ENCODE measurements around the gene TTLL5. TPM values are rescaled to one million over a fixed set of nuclear protein-coding genes. Genes with fewer than 3 reads are reported as not detected.
"Not testable (repeated sequence)": the region's sequence is repeated elsewhere in the genome, so short reads cannot be mapped to it uniquely, and the experiment has no call there.

TTLL5 gene
- total RNA-seq, 1 experiment from 2014 or later, result 16.1 TPM

DNA sequence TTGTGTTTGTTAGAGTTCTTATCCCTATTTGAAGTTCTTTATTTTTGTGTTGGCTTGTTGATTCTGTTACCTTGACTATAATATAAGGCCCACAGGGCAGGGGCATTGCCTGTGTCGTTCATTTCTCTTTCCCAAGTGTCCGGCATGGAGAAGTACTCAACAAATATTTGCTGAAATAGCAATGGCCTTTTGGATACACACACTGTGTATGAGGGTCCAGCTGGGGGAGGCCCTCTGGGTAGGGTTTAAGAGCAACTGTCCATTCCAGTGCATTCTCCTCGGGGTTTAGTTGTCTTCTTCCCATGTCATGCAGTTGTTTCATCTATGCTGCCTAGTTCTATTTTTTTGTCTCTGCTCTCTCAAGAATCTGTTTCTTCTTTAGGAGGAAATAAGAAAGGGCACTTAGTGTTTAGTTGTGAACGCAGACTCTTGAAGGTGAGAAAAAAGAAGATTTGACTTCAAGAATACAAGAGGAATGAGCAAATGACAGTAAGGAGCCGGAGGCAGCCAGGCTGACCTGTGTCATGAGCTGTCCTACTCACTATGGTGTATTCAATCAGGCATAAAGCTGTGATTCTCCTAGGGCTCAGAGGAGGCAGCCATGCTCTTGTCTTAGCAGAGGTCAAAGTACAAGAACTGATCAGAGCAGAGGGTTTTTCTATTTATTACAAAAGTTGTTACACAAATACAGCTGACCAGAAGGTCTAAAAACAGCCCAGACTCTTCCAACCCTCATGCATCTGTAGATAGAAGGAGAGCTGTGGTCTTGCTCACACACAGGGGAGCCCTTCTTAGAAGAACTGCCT lies 10.6 kb upstream of the TTLL5 start:
- no peak for DNase-seq (ENCODE audit: low spot score)

DNA sequence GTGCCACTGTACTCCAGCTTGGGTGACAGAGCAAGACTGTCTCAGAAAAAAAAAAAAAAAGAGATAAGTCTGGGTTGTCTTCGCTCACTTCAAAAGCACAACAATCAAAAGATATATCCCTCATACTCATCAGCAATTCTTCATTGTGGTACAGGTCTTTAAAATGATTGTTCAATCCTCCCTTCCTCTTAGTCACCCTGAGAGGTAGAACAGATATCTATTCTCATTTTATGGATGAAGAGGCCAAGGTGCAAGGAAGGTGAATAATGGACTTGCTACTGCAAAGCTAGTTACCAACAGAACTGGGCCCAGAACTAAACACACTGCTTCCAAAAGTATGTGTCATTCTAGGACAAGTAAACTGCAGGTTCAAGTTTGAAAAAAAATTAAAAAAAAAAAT lies 7.5 kb upstream of the TTLL5 start:
- no peak for DNase-seq (ENCODE audit: low spot score)

DNA sequence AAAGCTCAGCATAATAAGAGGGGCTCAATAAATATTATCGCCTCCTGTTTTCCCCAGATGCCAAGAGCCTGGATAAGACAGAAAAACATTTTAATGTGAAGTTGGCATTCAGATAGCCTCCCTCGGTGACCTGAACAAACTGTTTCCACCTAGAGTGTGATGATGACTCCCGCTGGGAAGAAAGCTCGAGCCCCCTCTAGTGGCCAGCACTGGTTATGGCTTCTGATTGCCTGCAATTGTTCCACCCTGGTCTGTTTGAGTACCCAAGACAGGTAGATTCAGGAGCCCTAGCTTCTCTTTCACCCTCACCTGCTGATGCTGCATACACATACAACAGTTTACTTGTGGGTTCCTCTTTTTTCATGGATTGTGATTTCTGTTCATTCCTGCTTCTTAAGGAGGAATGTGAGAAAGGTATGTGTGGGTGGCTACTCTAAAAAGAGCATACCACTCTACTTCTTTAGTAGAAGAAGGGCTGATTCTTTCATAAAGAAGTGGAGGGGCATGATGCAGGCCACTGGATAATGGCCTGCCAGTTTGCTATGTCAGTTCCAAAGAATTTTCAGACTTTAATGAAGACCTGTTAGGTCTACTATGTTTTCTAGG lies 6.8 kb upstream of the TTLL5 start:
- peak; percentile 45 for DNase-seq (ENCODE audit: low spot score)

DNA sequence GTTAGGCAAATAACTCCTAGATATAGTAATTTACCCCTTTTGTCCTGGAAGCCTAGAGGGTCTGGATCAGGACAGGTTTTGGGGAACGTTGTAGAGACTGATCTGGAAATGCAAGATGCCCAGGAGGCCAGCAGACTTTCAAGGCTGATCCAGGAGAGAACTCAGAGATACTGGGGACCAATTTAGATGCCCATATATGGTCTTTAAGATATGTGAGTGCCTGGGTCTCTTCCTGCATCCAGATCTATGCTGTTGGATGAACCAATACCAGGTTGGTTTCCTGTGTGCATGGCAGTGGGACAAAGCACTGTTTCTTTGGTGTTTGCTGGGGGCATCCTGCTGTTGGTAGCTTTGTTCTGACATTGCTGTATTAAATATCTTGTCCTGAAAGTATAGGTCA lies 5.8 kb upstream of the TTLL5 start:
- DNase-seq (ENCODE audit: low spot score), result no peak

DNA sequence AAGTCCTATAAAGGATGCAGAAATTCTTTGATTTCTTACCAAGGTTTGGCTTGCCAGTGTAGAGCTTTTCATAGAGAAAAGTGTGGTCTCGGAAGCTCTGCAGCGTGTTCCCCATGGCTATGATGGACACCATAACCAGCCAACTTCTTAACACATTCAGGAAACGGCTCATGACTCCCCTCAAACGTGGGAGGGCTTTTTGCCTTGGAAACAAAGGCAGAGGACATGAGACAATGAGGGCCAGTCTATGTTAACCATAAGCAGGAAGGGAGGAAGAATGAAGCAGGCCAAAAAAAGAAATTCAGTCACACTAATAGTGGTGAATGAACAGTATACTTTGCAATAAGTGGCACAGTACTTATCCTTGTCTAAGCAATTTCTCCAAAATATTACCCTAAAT lies 3.7 kb upstream of the TTLL5 start:
- DNase-seq (ENCODE audit: low spot score), result no peak

DNA sequence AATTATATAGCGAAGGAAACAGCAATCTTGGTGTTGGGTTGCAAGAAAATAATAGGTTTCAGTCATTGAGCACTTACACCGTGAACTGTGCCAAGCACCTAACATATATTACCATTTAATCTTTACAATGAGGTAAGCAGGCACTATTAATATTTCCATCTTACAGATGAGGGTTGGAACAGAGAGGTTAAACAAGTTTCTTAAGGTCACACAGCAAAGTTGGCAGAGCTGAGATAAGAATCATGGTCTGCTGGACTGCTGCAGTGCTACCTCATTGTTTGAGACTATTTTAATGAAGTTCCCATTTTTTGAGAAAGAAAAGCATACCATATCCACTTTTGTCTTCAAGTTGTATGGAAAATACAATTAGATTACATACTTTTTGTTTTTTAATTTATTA lies 2.1 kb upstream of the TTLL5 start:
- DNase-seq (ENCODE audit: low spot score), result no peak

DNA sequence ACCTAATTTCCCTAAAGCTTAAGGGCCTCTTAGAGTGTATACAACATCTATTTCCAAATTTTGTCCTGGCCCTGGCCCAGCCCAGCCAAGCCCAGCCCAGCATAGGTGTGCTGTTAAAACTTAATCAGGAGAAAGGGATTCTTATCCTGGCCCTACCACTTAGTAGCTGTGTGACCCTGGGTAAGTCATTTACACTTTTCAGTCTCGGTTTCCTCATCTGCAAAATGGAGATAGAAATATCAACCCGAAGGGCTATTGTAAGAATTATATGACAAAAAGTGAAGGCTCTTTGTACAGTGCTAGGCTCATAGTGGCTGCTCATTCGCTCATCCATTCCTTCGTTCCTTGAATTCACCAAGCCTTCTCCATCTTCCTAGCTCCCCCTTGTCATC lies 812 bp upstream of the TTLL5 start:
- DNase-seq (ENCODE audit: low spot score), result no peak

DNA sequence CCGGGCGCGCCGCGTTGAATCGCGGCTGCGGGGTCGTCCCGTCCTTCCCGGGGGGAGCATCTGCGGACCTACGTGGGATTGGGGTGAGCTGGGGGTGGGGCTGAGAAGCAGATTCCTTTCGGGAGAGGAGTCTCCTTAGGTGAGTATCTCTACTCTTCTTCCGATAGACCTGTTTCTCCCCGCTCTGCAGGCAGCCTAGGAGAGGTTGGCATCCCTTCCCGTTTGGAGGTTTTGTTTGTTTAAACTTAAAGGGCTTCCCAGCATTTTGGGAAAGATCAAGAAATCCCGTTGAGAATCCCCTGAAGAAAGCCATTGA lies 411 bp downstream of the TTLL5 start:
- DNase-seq (ENCODE audit: low spot score), result no peak

DNA sequence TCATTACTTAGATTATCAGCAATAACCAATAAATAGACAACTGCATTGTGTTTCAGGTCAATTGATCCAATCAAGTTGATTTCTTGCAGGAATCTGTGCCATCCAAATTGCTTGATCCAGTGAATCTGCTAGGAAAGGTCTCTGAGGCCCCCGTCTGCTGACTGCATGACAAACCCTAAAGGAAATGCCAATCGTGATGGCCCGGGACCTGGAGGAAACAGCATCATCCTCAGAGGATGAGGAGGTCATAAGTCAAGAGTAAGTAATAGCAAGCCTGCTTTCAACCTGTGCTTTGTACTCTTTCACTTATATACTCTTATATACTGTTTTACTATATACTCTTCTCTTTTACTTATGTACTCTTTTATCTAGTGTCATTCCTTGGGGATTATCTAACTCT lies 1.9 kb downstream of the TTLL5 start:
- DNase-seq (ENCODE audit: low spot score), result no peak

DNA sequence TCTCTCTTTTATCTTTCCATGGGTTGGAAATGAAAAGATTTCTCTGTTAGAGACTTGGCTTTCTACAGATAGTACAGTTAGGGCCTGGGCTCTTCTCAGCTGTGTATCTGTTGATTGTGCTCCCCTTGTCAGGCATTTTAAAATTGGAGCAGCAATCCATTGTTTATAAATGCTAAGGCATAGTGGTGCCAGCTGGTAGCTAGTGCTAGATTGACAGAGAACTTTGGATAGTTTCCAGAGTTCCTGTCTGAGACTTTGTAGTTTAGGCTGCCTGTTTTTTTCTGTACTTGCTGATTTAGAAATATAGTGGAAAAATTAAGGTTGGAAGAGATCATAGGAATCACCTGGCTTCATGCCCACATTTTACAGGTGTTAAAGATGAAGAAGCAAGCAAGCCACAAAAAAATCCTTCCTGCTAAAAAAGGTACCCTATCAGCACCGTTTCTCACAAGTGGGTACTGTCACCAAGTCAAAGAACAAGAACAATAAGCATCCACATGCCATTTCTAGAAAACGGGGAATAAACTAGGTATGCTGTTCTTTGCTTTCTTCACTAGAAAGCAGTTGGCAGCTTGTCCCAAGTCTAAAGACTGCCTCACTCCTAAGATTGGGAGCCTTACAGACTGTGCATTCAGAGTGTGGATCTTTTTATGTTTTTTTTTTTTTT lies 6.2 kb downstream of the TTLL5 start:
- no peak for DNase-seq (ENCODE audit: low spot score)

DNA sequence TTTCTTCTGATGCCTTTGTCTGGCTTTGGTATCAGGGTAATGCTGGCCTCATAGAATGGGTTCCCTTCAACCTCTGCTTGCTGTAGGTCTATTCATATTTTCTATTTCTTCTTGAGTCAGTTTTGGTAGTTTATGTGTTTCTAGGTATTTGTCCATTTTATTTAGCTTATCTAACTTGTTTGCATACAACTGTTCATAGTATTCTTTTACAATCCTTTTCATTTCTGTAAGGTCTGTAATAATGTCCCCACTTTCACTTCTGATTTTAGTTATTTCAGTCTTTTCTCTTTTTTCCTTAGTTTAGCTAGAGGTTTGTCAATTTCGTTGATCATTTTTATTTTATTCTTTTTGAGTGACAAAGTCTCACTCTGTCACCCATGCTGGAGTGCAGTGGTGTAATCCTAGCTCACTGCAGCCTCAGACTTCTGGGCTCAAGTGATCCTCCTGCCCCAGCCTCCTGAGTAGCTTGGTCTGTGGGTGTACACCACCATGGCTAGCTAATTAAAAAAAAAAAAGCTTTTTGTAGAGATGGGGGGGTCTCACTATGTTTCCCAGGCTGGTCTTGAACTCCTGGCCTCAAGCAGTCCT lies 11.7 kb downstream of the TTLL5 start:
- no peak for DNase-seq (ENCODE audit: low spot score)

DNA sequence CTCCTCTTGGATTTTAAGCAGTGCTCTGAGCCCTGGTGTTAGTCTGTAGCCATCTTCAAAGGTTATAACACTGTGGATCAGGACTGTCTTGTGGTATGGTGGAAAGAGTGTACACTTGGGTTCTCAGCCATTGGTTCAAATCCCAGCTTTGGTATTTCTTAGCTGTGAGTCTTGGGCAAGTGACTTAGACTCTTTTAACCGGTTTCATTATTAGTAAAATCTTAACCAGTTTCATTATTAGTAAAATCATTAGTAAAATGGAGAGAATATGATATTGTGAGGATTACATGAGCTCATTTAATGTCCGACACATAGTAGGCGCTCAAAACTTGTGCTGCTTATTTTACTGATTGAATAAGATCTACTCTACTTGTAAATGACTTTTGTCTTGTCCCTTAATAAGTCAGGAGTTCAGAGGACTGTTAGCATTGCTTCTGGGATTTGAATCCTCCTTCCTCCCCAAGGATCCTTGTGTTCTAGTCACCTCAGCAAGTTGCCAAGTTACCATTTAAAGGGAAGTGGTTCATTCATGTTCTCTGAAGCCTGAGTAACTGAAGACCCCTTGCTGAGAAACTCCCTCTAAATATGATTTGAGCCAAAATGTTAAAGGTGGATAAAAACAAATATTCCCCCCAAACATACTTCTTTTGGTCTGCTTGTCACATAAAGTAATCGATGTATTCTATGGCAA lies 12.4 kb downstream of the TTLL5 start:
- DNase-seq (ENCODE audit: low spot score), result no peak

DNA sequence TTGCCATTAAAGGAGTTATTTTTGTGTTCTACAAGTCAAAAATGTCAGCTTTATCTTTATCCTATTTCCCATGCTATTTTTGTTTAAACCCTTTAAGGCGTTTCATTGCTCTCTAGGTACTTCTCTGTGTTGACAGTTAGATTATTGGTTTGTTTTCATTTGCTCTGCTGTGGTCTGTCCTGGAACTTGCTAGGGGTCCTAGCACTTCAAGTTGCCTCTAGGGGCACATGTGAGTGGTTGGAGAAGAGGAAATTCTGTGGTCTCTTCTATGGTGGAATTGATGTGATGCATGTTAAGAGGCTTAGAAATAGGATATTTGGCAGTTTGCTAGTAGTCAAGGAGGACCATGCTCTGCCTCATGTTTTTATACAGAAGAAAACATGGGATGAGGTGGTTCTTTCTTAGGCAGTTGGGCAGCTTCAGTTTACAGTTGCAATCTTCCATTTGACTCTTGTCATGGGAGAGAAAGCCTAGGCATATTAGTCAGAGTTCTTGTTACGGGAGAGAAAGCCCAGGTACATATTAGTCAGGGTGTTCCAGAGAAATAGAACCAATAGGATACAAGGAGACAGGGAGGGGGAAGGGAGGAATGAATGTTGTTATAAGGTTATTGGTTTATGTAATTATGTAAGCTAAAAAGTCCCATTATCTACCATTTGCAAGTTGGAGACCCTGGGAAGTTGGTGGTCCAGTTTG lies 14.4 kb downstream of the TTLL5 start:
- DNase-seq (ENCODE audit: low spot score), result no peak

DNA sequence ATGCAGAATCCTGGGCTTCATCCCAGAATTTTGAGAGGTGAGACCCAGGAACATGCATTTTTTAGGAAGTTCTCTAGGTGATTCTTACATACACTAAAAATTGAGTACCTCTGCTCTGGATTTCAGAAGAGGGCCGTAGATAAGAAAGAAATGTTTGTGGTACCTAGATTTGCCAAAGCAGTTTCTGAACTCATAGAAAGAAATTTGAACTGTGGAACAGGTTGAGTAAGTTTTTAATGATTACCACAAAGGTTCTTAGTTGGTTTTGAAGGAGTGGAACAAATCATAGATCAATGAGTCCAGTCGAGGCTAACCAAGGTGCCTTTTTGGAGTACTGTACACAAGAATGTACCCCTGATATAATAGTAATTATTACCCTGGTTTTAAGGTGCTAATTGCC lies 24.9 kb downstream of the TTLL5 start:
- DNase-seq (ENCODE audit: low spot score), result no peak

DNA sequence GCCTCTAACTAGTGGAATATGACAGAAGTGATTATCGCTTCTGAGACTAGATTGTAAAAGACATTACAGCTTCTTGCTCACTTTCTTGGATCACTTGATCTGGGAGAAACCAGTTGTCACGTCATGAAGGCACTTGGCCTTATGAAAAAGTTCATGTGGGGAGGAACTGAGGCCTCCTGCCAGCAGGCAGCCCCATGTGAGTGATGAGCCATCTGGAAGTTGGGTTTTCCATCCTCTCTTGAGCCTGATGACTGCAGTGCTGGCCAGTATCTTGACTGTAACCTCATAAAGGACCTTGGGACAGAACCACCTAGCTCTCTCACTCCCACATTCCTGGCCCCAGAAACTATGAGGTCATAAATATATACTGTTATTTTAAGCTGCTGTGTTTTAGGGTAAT lies 28.0 kb downstream of the TTLL5 start:
- DNase-seq (ENCODE audit: low spot score), result no peak

DNA sequence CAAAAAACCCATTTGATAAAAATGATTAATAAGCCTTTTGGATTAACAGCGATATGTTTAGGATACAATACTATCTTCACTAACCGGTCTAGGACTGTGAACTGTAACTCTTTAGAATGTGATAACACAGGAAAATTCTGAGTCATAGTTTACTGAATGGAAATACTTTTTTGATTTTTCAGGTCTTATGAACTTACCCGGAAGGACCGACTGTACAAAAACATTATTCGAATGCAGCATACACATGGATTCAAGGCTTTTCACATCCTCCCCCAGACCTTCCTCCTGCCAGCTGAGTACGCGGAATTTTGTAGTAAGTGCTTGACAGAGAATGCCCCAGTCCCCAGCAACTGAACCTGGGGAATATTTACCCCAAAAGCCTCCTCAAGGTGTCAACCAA lies 29.0 kb downstream of the TTLL5 start:
- no peak for DNase-seq (ENCODE audit: low spot score)

DNA sequence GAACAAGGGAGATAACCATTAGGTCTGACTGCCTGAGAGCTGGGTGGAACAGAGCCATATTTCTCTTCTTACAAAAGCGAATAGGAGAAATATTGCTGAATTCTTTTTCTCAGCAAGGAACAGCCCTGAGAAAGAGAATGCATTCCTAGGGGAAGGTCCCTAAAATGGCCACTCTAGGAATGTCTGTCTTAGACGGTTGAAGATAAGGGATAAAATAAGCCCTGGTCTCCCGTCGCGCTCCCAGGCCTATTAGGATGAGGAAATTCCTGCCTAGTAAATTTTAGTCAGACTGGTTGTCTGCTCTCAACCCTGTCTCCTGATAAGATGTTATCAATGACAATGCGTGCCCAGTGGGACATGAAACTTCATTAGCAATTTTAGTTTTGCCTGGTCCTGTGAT lies 34.0 kb downstream of the TTLL5 start:
- not testable (repeated sequence) for DNase-seq (ENCODE audit: low spot score)

DNA sequence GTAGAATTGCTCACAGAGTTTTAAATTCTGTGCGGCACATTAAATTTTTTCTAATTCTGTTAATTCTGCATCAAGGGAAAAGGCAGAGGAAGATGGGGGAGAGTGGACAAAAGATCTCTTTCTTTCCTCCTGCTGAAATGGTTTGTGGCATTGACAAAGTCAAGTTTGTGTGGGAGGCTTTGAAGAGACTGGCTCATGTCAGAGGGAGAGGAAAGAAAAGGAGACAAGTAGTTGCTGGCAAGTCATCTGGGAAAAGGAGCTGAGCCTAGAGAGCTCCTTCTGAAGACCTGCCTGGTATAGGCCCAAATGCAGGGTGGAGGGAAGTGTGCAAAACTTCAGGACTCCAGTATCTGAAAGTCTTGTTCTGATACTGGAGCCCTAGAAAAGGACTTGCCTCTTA lies 36.3 kb downstream of the TTLL5 start:
- no peak for DNase-seq (ENCODE audit: low spot score)

DNA sequence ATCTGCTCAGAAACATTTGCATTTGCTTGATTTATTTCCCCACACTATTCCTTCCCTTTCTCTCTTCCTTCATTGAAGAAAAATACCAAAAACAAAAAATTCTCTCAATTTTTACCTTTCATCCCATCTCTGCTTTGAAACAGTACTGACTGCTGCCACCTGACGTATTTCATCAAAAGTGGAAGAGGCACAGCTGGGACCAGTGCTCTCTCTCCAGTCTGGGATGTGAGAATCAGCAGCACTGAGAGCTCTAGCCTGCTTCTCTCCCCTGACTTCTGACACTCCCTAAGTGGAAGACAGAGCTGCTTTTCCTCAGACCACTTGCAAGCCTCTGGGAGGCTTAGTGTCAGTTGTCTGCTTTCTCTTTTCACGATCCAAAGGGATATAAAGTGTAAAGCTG lies 36.9 kb downstream of the TTLL5 start:
- DNase-seq (ENCODE audit: low spot score), result no peak

DNA sequence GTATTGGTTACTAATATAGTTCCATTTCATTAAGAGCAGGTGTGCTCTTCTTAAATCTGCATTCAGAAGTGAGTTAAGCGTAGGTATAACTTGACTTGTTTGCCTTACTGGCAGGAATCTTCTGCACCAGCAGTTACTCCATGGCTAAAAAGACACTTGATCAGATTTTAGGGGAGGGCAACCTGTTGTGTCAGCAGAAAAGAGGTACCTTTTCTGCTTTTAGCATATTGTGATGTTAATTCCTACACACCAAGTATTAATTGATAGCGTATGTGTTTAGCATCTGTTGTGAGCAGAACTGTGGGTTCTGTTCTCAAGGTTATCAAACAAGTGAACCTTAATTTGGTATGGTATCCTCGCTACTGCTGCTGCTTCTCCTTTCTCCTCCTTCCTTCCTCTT lies 38.3 kb downstream of the TTLL5 start:
- no peak for DNase-seq (ENCODE audit: low spot score)

DNA sequence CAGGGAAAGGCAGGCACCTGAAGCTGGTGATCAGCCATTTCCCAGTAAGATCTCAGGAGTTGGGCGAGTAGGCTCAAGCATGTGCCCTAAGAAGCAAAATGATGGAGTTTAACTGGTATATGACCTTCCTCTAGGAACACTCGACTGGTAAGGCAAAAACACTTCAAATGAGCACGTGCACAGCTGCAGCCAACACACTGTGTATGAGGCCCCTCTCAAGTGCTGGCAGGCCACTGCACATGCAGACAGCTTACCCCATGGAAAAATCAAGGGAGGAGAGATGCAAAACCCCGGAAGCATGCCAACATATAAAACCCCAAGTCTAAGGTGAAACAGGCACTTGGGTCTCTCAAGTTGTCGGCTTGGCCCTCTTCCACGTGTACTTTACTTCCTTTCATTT lies 39.2 kb downstream of the TTLL5 start:
- no peak for DNase-seq (ENCODE audit: low spot score)

DNA sequence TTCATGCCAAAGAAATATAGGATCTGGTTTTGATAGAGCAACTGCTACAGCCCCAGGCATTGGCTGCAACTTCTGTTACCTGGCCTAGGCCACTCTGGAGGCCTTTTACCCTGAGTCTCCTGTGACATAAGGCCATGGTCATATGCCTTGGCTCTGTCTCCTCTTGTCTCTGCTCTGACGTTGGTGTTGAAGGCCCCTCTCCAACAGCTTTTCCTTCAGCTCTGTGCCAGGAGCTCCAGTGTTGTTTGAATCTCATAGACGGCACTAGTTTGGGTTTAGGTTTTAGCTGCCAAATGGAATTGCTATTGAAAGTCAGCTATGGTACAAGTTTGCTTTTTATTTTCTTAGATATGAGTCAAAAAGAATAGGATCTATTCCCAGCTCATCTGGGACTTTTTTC lies 41.1 kb downstream of the TTLL5 start:
- no peak for DNase-seq (ENCODE audit: low spot score)

Measured in H4 (cell line).